GM12875 (cell line): ENCODE data around the gene TNPO1.
A peak's percentile ranks its signal among the peaks of the same experiment; 100 is the strongest.

ENCODE experiments used
- H3K4me3 ChIP-seq: one replicate; pipeline ENCODE4 v1.5.1; 2011; ENCODE audit warnings: low read depth, low read length, control low read depth
- CTCF ChIP-seq: IDR thresholded peaks from 2 replicates; pipeline ENCODE4 v1.5.1; 2011; ENCODE audit warnings: low read depth, mild to moderate bottlenecking, control low read depth, inconsistent platforms, low read length, moderate library complexity, borderline replicate concordance; ENCODE audit not compliant: insufficient read depth

Gene TNPO1

GRCh38 chr5:72818866-72819534 lies 2.5 kb downstream of the TNPO1 start:
- H3K4me3 ChIP-seq = no peak overlapping the region
- peak; percentile 81 for TF ChIP-seq CTCF

- H3K4me3 ChIP-seq = no peak overlapping the region
Observed at GRCh38 chr5:72821776-72822175, 5.3 kb downstream of the TNPO1 start.

DNA sequence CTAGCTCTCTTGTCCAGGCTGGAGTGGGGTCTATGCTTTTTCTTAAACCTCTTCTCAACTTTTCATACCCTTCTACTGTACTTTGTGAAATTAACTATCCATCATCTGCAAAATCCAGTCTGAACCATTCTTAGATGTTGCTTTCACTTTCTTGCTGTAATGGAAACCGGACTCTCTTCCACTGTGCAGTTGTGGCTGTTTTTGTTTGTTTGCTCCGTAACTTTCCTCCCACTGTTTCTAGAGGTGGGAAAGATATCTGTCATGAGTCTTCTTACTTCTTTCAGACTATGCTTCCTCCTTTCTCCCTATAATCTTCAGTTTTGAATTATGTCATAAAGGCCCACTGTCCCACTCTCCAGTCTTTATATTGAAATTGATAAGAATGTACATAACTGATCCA lies 6.5 kb downstream of the TNPO1 start:
- H3K4me3 ChIP-seq = no peak overlapping the region
- TF ChIP-seq CTCF = no peak

More at GRCh38 chr5:72821776-72822175, 5.3 kb downstream of the TNPO1 start:
- no peak for TF ChIP-seq CTCF

DNA sequence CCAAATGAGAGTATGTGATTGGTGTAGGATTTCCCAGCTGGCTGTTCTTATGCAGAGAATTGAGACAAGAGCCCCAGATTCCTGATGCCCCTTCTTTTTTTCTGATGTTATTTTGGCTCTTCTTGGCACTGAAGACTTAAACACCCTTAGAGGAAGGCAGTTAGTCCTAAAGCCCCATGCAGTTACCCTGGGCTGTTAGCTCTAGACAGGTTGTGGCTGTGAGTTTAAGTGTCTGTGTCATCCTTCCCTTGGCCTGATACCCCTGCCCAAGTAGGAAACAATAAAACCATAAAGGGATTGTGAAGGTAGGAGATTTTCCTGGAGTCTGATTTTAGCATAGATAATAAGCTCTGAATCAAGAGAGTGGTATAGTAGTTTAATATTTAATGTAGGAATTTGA lies 13.2 kb downstream of the TNPO1 start:
- no peak overlapping the region for H3K4me3 ChIP-seq
- TF ChIP-seq CTCF = no peak

GRCh38 chr5:72830362-72830761 lies 13.9 kb downstream of the TNPO1 start:
- no peak for TF ChIP-seq CTCF
- H3K4me3 ChIP-seq = no peak overlapping the region

DNA sequence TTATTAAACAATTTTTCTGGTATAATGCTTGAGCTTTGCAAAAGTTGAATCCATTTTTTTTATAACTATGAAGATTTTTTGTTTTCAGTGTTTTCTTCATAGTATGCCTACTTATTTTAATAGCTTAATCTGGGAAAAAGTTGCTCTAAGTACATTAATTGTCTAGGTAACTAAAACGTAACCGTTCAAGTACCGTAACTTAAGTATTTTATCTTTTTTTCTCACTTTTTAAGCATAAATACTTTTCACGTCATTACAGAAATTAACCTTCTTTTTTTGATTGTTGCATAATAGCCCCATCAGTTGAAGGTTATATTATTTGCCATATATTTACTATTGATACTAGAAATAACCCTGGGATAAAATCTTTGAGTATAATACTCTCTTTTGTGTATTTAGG lies 15.2 kb downstream of the TNPO1 start:
- H3K4me3 ChIP-seq = no peak overlapping the region
- TF ChIP-seq CTCF = no peak

GRCh38 chr5:72834924-72835323 lies 18.5 kb downstream of the TNPO1 start:
- no peak overlapping the region for H3K4me3 ChIP-seq
- no peak for TF ChIP-seq CTCF
